HEK293T (cell line): ENCODE measurements around the gene EMD.

Experiments used
- ELF4 ChIP-seq: fragments of 450-650 bp; IDR thresholded peaks from 2 replicates; pipeline ENCODE4 v1.6.1; 2017; ENCODE audit warnings: antibody characterized with exemption
- FOXA1 ChIP-seq: fragments of 450-650 bp; IDR thresholded peaks from 2 replicates; pipeline ENCODE4 v1.6.1; 2016; ENCODE audit warnings: mild to moderate bottlenecking
- SP1 ChIP-seq: fragments of 450-650 bp; IDR thresholded peaks from 2 replicates; pipeline ENCODE4 v1.6.1; 2017
- TARDBP ChIP-seq: fragments of 450-650 bp; IDR thresholded peaks from 2 replicates; pipeline ENCODE4 v1.6.1; 2016

DNA sequence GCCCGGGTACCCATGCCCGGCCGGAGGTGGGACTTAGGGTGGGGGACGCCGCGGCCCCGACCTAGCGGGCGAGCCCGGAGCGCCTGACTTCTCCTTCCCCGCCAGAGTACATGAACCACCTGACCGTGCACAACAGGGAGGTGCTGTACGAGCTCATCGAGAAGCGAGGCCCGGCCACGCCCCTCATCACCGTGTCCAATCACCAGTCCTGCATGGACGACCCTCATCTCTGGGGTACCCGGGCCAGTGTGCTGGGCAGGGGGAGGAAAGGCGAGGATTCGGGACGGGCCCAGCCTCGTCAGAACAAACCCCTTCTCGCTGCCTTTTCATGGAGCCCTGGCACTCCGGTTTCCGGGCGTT, 32.9 kb downstream of the EMD start:
- TF ChIP-seq SP1: no peak
- no peak for TF ChIP-seq TARDBP
- TF ChIP-seq ELF4: no peak
- TF ChIP-seq FOXA1: no peak
